ENCODE data around the gene ARMC5.

- TF ChIP-seq POLR2A (IDR thresholded peaks at IDR 0.05) (no peak), CTCF (IDR thresholded peaks at IDR 0.05) (no peak)
Measured at GRCh38 chr16:31430380-31431052, 28.8 kb upstream of the ARMC5 start.
